ENCODE measurements around the gene TIGD7. TPM values are rescaled to one million over a fixed set of nuclear protein-coding genes. Genes with fewer than 3 reads are reported as not detected.

Gene TIGD7
- total RNA-seq, 1 experiment from 2014 or later, result 4.2 TPM

GRCh38 chr16:3268294-3268693 lies 36.9 kb downstream of the TIGD7 start:
- TF ChIP-seq, protein P1, sequence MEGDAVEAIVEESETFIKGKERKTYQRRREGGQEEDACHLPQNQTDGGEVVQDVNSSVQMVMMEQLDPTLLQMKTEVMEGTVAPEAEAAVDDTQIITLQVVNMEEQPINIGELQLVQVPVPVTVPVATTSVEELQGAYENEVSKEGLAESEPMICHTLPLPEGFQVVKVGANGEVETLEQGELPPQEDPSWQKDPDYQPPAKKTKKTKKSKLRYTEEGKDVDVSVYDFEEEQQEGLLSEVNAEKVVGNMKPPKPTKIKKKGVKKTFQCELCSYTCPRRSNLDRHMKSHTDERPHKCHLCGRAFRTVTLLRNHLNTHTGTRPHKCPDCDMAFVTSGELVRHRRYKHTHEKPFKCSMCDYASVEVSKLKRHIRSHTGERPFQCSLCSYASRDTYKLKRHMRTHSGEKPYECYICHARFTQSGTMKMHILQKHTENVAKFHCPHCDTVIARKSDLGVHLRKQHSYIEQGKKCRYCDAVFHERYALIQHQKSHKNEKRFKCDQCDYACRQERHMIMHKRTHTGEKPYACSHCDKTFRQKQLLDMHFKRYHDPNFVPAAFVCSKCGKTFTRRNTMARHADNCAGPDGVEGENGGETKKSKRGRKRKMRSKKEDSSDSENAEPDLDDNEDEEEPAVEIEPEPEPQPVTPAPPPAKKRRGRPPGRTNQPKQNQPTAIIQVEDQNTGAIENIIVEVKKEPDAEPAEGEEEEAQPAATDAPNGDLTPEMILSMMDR (conservative IDR thresholded peaks at IDR 0.05), result no peak
- Mint-ChIP-seq H3K4me3 (no peak overlapping the region), H3K9me3 (peaks cover 40 to 55% of the 10 kb centered on the region in 2 experiments), H3K27me3 (ENCODE audit: low read depth) (peaks cover 19% of the 10 kb centered on the region), H3K27ac (no peak overlapping the region), H3K4me1 (peaks cover 3% of the 10 kb centered on the region in 2 experiments), H3K36me3 (ENCODE audit: insufficient read depth in 1 of 3, low read depth in 3 of 3) (no peaks in the 10 kb centered on the region)
- no peak overlapping the region for H2AK5ac ChIP-seq (ENCODE audit: insufficient read length, low read length)
- no peak overlapping the region for H3K4me2 ChIP-seq (ENCODE audit: insufficient read depth, insufficient read length, low read length)
- H3K4ac ChIP-seq (ENCODE audit: low read depth, low read length), result no peak overlapping the region
- H3K23ac ChIP-seq (ENCODE audit: insufficient read length, low read depth, low read length), result no peak overlapping the region
- no peaks in the 10 kb centered on the region for H3K9me3 ChIP-seq (ENCODE audit: control insufficient read depth, low read depth, low read length)
- no peak overlapping the region for H2BK120ac ChIP-seq (ENCODE audit: low read depth, low read length, poor library complexity, severe bottlenecking)
- H3K4me1 ChIP-seq (ENCODE audit: insufficient read depth, low read length), result no peaks in the 10 kb centered on the region
- H3K56ac ChIP-seq (ENCODE audit: insufficient read length, low read depth, low read length), result no peak overlapping the region
- peaks cover 3% of the 10 kb centered on the region for H3K23me2 ChIP-seq (ENCODE audit: insufficient read length, low read depth, low read length, poor library complexity, severe bottlenecking)
- no peak overlapping the region for H3K9ac ChIP-seq (ENCODE audit: extremely low read depth, insufficient read length, low read length)
- no peaks in the 10 kb centered on the region for H3K27me3 ChIP-seq (ENCODE audit: insufficient read depth, low read length)
- no peak overlapping the region for H3K18ac ChIP-seq (ENCODE audit: insufficient read length, low read depth, low read length)
- H3T11ph ChIP-seq (ENCODE audit: low read length), result no peak overlapping the region
- DNase-seq, result no peak
- no peak overlapping the region for H4K8ac ChIP-seq (replicated peaks; ENCODE audit: insufficient read length, low read depth, low read length)
- H2AFZ ChIP-seq (ENCODE audit: low read length), result no peak overlapping the region
- H4K20me1 ChIP-seq (ENCODE audit: control insufficient read depth, insufficient read depth, insufficient read length), result no peaks in the 10 kb centered on the region
- H2BK20ac ChIP-seq (ENCODE audit: low read depth, low read length, poor library complexity, severe bottlenecking), result no peak overlapping the region
- H4K5ac ChIP-seq (ENCODE audit: insufficient read length, low read depth, low read length), result no peak overlapping the region
- no peak overlapping the region for H3K14ac ChIP-seq (ENCODE audit: insufficient read depth, low read length)
- H3K79me2 ChIP-seq (ENCODE audit: insufficient read depth, low read length), result no peaks in the 10 kb centered on the region
- H2BK15ac ChIP-seq (ENCODE audit: low read depth, low read length), result no peak overlapping the region
- H2BK5ac ChIP-seq (ENCODE audit: insufficient read length, low read length), result no peak overlapping the region
- no peak overlapping the region for H2BK12ac ChIP-seq (ENCODE audit: insufficient read length, low read depth, low read length)
- no peak overlapping the region for H3K27ac ChIP-seq (ENCODE audit: insufficient read length, low read depth, low read length)
- H4K91ac ChIP-seq (ENCODE audit: insufficient read length, low read depth, low read length), result no peak overlapping the region
- WGBS (ENCODE audit: extremely low coverage, insufficient read length, low lambda C conversion rate), result no CpG with 5 or more reads among the region's 1 CpG
- no peaks in the 10 kb centered on the region for H3K79me1 ChIP-seq (ENCODE audit: insufficient read depth, low read depth, low read length, poor library complexity, severe bottlenecking)

Data from H9 (cell line).